Activated CD8-positive, alpha-beta memory T cell treated with anti-CD3 and anti-CD28 coated beads for 4 hours (primary cell): ENCODE measurements around the gene KRCC1.

ENCODE experiments used
- DNase-seq, 2 donors: peaks; one replicate each; pipeline ENCODE4 v3.0.0-alpha.2; 2020; ENCODE audit warnings: low read depth in 2 of 2

KRCC1 gene

GRCh38 chr2:88055371-88056128 lies at the start of gene KRCC1:
Gene KRCC1, minus strand, starts transcription at chr2:88055783. Its CDS starts 27,220 bp downstream, at chr2:88028563.
- DNase-seq, result peak; percentile 85 to 88

GRCh38 chr2:88100489-88100858 lies 44.9 kb upstream of the KRCC1 start:
- no peak for DNase-seq

GRCh38 chr2:88099798-88100488 lies 44.4 kb upstream of the KRCC1 start:
- no peak for DNase-seq

- no peak for DNase-seq
Measured at GRCh38 chr2:88098558-88098900, 42.9 kb upstream of the KRCC1 start.

GRCh38 chr2:88097891-88098557 lies 42.4 kb upstream of the KRCC1 start:
- DNase-seq, result no peak

- DNase-seq, result no peak
Measured at GRCh38 chr2:88097192-88097591, 41.6 kb upstream of the KRCC1 start.

- DNase-seq, result no peak
Measured at GRCh38 chr2:88096708-88097107, 41.1 kb upstream of the KRCC1 start.

GRCh38 chr2:88095022-88095421 lies 39.4 kb upstream of the KRCC1 start:
- DNase-seq, result no peak

GRCh38 chr2:88092773-88093172 lies 37.2 kb upstream of the KRCC1 start:
- no peak for DNase-seq

- no peak for DNase-seq
Measured at GRCh38 chr2:88091943-88092342, 36.4 kb upstream of the KRCC1 start.

GRCh38 chr2:88090446-88091283 lies 35.1 kb upstream of the KRCC1 start:
- peak; percentile 5 to 35 for DNase-seq

GRCh38 chr2:88088999-88089398 lies 33.4 kb upstream of the KRCC1 start:
- no peak for DNase-seq

- no peak for DNase-seq
Measured at GRCh38 chr2:88087763-88088162, 32.2 kb upstream of the KRCC1 start.

- no peak for DNase-seq
Measured at GRCh38 chr2:88087073-88087472, 31.5 kb upstream of the KRCC1 start.

GRCh38 chr2:88086401-88086800 lies 30.8 kb upstream of the KRCC1 start:
- no peak for DNase-seq

- no peak for DNase-seq
Measured at GRCh38 chr2:88085602-88086001, 30.0 kb upstream of the KRCC1 start.

- DNase-seq, result no peak
Measured at GRCh38 chr2:88085099-88085498, 29.5 kb upstream of the KRCC1 start.

- no peak for DNase-seq
Measured at GRCh38 chr2:88082781-88083180, 27.2 kb upstream of the KRCC1 start.

GRCh38 chr2:88081924-88082608 lies 26.5 kb upstream of the KRCC1 start:
- no peak for DNase-seq

GRCh38 chr2:88080545-88080944 lies 25.0 kb upstream of the KRCC1 start:
- DNase-seq, result no peak

- DNase-seq, result no peak
Measured at GRCh38 chr2:88078643-88079172, 23.1 kb upstream of the KRCC1 start.
